GM18909 (cell line): Measurements from ENCODE around the gene GCNT1.
"Not testable (repeated sequence)": the region's sequence is repeated elsewhere in the genome, so short reads cannot be mapped to it uniquely, and the experiment has no call there.

Source experiments
- ATAC-seq: cut with Tn5 transposase; IDR thresholded peaks from one replicate; pipeline ENCODE4 v1.9.1; 2021; ENCODE audit warnings: mild to moderate bottlenecking; ENCODE audit not compliant: unreplicated experiment, poor library complexity

Gene GCNT1

GRCh38 chr9:76441551-76442322 lies 17.2 kb upstream of the GCNT1 start:
- peak; percentile 71 for ATAC-seq

- no peak for ATAC-seq
These were observed 15.1 kb upstream of the GCNT1 start for GRCh38 chr9:76443887-76444286.

- ATAC-seq, result no peak
These were observed 14.6 kb upstream of the GCNT1 start for GRCh38 chr9:76444322-76444929.

DNA sequence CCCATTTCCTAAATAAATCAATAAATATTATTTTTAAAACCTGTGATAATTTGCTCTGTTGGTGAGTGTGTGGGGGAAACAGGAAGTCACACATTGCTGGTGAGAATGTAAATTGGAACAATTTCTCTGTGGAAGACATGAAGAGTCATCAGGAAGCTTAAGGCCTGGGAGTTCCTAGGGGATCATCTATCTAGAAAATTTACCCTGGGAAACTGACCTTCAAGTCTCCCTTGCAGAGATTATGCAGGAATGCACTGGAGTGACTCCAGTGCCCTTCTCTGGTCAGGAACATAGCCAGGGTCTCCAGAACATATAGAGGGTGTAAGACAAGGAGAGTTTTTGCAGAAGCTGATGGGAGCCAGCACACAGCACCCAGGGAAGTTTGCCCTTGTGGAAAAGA lies 13.0 kb upstream of the GCNT1 start:
- no peak for ATAC-seq

DNA sequence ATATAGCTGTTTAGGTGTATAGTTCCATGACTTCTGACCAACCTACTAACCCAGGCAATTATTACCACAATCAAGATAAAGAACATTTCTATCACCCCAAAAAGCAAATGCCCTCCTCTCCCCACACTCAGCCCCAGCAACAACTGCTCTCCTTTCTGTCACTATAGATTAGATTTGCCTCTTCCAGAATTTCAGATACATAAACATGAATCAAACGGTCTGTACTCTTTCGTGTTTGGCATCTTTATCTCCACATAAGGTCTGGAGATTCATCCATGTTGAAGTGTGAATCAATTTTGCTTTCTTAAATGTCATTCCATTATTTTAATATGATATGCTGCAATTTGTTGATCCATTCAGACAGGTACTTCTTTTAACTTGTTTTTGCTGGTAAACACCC lies 10.5 kb upstream of the GCNT1 start:
- ATAC-seq, result no peak

GRCh38 chr9:76451234-76451633 lies 7.7 kb upstream of the GCNT1 start:
- ATAC-seq, result no peak

- ATAC-seq, result no peak
These were observed 6.1 kb upstream of the GCNT1 start for GRCh38 chr9:76452839-76453238.

DNA sequence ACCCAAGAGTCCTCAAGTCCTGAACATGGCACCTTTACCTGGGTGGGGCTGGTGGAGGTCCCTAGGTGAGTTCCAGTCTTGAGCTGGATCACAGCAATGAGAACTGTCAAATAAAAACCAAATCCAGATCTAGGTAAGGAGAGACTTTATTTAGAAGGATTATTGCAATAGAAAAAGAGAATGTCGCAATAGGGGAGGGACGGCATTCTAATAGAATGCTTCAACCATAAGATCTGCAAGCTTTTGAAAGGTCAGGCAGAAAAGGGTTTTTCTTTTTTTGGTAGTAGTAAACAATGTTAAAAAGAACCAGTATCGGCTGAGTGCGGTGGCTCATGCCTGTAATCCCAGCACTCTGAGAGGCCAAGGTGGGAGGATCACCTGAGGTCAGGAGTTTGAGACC lies 5.2 kb upstream of the GCNT1 start:
- ATAC-seq, result no peak

DNA sequence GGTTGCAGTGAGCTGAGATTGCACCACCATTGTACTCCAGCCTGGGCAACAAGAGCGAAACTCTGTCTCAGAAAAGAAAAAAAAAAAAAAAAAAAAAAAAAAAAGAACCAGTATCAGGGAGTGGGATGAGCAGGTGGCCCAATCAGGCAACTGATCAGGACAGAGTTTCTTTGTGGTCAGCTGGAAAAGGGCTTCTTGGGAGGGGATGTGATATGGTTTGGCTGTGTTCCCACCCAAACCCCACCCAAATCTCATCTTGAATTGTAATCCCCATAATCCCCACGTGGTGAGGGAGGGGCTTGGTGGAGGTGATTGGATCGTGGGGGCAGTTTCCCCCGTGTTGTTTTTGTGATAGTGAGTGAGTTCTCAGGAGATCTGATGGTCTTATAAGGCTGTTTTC lies 4.7 kb upstream of the GCNT1 start:
- ATAC-seq, result no peak

DNA sequence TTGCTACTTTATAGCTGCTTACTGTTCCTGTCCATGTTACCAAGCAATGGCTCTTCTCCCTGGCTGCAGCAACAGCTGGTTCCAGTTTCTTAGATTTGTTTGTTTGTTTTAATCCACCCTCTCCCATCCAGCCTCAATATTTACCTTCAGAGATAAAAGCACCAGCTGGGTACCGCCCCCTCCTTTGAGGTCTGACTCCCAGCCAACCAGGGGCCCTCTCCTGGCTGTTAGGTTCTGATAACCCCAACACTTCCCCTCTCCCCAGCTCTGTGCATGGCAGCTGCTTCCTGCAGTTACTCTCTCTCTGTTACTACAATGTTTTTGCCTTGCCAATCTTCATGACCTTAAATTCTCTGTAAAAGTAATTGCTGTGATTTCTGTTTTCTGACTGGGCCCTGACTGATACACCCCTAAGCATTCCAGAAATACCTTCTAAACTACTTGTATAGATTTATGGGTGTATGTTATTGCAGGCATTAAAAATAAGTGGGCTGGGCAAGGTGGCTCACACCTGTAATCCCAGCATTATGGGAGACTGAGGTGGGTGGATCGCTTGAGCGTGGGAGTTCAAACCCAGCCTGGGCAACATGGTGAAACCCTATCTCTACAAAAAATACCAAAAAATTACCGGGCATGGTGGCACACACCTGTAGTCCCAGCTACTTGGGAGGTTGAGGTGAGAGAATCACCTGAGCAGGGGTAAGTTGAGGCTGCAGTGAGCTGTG lies 2.6 kb upstream of the GCNT1 start:
- peak; percentile 36 for ATAC-seq

- peak; percentile 0 for ATAC-seq
These were observed 983 bp downstream of the GCNT1 start for GRCh38 chr9:76459694-76460635.

DNA sequence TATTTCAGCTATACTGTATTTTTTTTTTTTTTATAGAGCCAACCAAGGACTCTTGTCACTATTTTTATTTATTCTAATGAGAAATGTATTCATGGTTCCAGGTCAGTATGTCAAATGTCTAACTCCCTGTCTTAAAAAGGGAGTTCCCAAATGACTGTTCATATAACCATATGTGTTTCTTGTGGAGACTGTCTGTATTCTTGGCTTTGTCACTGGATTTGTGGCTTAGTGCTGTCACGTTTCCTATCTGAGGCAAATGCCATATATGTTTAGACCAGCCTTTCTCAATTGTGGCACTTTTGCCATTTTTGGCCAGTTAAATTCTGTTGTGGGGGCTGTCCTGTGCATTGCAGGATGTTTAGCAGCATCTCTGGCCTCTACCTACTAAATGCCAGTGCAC lies 3.1 kb downstream of the GCNT1 start:
- no peak for ATAC-seq

DNA sequence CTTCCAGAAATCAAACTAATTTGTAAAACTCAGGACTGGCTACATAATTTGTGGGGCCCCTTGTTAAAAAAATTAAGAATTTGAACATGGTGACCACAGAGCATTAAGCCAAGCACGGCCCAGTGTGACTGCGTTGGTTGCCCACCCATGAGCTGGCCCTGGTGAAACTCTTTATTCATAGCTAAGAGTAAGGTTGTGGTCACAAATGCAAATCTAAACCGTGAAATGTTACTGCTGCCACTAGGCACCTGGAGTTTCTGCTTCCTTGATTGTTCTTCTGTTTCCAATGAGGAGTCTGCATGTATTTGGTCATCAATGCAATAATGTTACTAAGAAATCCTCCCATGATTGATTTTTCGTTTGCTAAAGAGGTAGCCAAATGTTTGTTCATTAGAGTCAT lies 4.2 kb downstream of the GCNT1 start:
- peak; percentile 46 for ATAC-seq

DNA sequence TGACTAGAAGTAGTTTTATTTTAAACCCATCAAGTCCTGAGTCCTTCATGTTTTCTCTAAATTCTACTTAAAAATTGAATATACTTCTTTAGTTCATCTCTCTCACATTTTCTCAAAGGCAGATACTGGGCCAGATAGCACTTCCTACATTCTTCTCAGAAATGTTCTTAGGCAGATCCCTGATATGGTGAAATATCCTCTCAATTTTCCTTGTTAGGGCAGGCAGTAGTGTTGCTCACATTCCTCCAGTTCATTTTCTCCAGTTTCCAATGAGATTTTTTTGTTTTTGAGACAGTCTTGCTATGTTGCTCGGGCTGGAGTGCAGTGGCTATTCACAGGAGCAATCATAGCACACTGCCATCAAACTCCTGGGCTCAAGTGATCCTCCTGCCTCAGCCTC lies 5.7 kb downstream of the GCNT1 start:
- ATAC-seq, result no peak

GRCh38 chr9:76465442-76466298 lies 6.7 kb downstream of the GCNT1 start:
- no peak for ATAC-seq

- ATAC-seq, result no peak
These were observed 7.3 kb downstream of the GCNT1 start for GRCh38 chr9:76466299-76466605.

GRCh38 chr9:76474419-76474818 lies 15.4 kb downstream of the GCNT1 start:
- no peak for ATAC-seq

DNA sequence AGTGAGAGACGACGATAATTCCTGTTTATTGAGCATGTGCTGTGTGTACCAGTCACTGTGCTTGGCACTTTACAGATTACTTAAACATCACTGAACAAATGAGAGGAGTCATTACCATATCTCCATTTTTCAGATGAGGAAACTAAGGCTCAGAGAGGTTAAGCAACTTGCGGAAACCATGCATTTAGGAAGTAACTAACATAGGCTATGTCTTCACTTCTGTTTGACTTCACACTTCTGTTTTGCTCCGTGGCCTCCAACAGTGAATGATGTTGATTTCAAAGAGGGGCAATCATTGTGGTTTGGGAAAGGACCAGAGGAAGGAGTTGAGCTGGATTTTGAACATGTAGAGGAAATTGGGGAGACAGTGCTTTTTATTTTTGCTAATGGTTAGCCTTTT lies 16.7 kb downstream of the GCNT1 start:
- ATAC-seq, result no peak

DNA sequence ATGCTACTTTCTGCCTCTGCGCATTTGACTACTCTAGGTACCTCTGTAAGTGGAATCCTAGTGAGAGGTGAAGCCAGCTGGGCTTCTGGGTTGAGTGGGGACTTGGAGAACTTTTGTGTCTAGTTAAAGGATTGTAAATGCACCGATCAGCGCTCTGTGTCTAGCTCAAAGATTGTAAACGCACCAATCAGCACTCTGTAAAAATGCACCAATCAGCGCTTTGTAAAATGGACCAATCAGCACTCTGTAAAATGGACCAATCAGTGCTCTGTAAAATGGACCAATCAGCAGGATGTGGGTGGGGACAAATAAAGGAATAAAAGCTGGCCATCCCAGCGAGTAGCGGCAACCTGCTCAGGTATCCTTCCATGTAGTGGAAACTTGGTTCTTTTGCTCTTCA lies 18.8 kb downstream of the GCNT1 start:
- not testable (repeated sequence) for ATAC-seq

GRCh38 chr9:76478226-76478625 lies 19.2 kb downstream of the GCNT1 start:
- ATAC-seq, result no peak
